GM19099 (cell line): Measurements from ENCODE around the gene MTCH2.
A peak's percentile ranks its signal among the peaks of the same experiment; 100 is the strongest.

Experiments used
- POLR2A ChIP-seq: IDR thresholded peaks from 3 replicates; pipeline ENCODE4 v1.6.1; 2011; ENCODE audit warnings: low read depth; ENCODE audit not compliant: insufficient read length; ENCODE audit errors: extremely low read depth

MTCH2 gene

GRCh38 chr11:47642099-47642855, at the start of gene MTCH2:
TSS of gene MTCH2 (minus strand) at chr11:47642559. CDS start at chr11:47642465, 94 bp downstream.
- TF ChIP-seq POLR2A = peak; percentile 96

- TF ChIP-seq POLR2A = no peak
These were observed 49.6 kb upstream of the MTCH2 start for GRCh38 chr11:47691979-47692378.

GRCh38 chr11:47689480-47689879, 47.1 kb upstream of the MTCH2 start:
- no peak for TF ChIP-seq POLR2A

GRCh38 chr11:47688991-47689390, 46.6 kb upstream of the MTCH2 start:
- no peak for TF ChIP-seq POLR2A

- TF ChIP-seq POLR2A = no peak
These were observed 45.8 kb upstream of the MTCH2 start for GRCh38 chr11:47688111-47688510.

- no peak for TF ChIP-seq POLR2A
These were observed 43.8 kb upstream of the MTCH2 start for GRCh38 chr11:47686151-47686550.

- TF ChIP-seq POLR2A = no peak
These were observed 33.5 kb upstream of the MTCH2 start for GRCh38 chr11:47675851-47676250.

- TF ChIP-seq POLR2A = no peak
These were observed 29.9 kb upstream of the MTCH2 start for GRCh38 chr11:47672283-47672730.

- no peak for TF ChIP-seq POLR2A
These were observed 27.5 kb upstream of the MTCH2 start for GRCh38 chr11:47669856-47670255.

- TF ChIP-seq POLR2A = no peak
These were observed 26.3 kb upstream of the MTCH2 start for GRCh38 chr11:47668665-47669064.

GRCh38 chr11:47667555-47667954, 25.2 kb upstream of the MTCH2 start:
- TF ChIP-seq POLR2A = no peak

- no peak for TF ChIP-seq POLR2A
These were observed 24.8 kb upstream of the MTCH2 start for GRCh38 chr11:47667135-47667534.

- TF ChIP-seq POLR2A = no peak
These were observed 18.9 kb upstream of the MTCH2 start for GRCh38 chr11:47661245-47661644.

- TF ChIP-seq POLR2A = no peak
These were observed 16.9 kb upstream of the MTCH2 start for GRCh38 chr11:47659276-47659675.

GRCh38 chr11:47656260-47656885, 14.0 kb upstream of the MTCH2 start:
- TF ChIP-seq POLR2A = no peak

- TF ChIP-seq POLR2A = no peak
These were observed 9.6 kb upstream of the MTCH2 start for GRCh38 chr11:47651818-47652469.
